SK-N-MC (cell line): ENCODE data around the gene EPB41.

Experiments
- EZH2 ChIP-seq: fragments of 200-600 bp; sonication (generic); IDR thresholded peaks from one replicate; pipeline ENCODE4 v1.6.1; 2017; ENCODE audit warnings: antibody characterized with exemption
- FOXP2 ChIP-seq: optimal IDR thresholded peaks from 2 replicates; pipeline ENCODE3; 2011; ENCODE audit warnings: mild to moderate bottlenecking, moderate library complexity; ENCODE audit not compliant: insufficient read depth; ENCODE audit errors: extremely low read length, control extremely low read depth
- POLR2AphosphoS5 ChIP-seq: IDR thresholded peaks from 2 replicates; pipeline ENCODE4 v1.6.1; 2012; ENCODE audit warnings: mild to moderate bottlenecking, low read depth, low read length, borderline replicate concordance

GRCh38 chr1:28933277-28933676 lies 18.9 kb downstream of the EPB41 start:
- TF ChIP-seq POLR2AphosphoS5: no peak
- no peak for TF ChIP-seq EZH2
- TF ChIP-seq FOXP2: no peak
